Activated CD4-positive, alpha-beta T cell treated with anti-CD3 and anti-CD28 coated beads for 4 hours (primary cell): ENCODE results near the gene ALS2.
"Not testable (repeated sequence)": the region's sequence is repeated elsewhere in the genome, so short reads cannot be mapped to it uniquely, and the experiment has no call there.

ENCODE experiments used
- DNase-seq, 2 donors: peaks; one replicate each; pipeline ENCODE4 v3.0.0-alpha.2; 2020

ALS2 gene

DNA sequence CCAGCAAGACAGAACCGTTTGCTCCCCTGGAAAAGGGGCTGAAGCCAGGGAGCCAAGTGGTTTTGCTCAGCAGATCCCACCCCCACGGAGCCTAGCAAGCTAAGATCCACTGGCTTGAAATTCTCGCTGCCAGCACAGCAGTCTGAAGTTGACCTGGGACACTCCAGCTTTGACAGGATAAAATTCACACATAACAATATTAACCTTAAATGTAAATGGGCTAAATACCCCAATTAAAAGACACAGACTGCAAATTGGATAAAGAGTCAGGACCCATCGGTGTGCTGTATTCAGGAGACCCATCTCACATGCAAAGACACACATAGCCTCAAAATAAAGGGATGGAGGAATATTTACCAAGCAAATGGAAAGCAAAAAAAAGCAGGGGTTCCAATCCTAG, 109.5 kb downstream of the ALS2 start:
- DNase-seq: not testable (repeated sequence)

DNA sequence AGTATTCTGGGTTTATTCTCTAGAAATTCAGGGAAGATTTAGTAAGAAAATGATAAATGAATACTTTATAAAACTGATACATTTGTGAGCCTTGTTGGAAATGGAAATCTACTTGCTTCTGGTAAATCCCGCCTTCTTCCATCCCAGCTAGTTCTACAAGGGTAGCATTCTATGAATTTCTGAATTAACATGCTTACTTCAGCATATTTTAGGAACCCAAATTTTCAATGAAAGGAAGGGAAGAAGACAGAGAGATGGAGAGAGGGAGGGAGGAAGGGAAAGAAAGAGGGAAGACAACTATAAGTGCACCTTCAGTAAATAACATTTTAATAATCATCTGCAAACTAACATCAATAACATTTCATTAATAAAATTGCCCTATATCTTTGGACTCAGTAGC, 110.9 kb downstream of the ALS2 start:
- DNase-seq: no peak

DNA sequence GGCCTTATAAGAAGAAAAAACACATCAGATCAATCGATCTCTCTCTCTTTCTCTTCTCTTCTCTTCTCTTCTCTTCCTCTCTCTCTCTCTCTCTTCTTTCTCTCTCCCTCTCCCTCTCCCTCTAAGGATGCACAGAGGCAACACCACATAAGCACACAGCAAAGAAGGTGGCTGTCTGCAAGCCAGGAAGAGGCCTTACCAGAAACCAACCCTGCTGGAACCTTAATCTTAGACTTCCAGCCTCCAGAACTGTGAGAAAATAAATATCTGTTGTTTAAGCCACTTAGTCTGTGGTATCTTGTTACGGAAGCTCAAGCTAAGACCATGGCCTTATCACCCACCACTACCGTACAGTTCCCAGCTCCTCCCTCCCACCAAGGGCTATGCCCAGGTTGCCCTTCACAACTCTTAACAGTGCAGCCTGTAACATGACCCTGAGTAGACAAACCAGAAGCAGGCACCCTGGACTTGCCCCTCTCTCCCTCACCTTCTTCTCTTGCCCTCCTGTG, 112.3 kb downstream of the ALS2 start:
- DNase-seq: no peak

DNA sequence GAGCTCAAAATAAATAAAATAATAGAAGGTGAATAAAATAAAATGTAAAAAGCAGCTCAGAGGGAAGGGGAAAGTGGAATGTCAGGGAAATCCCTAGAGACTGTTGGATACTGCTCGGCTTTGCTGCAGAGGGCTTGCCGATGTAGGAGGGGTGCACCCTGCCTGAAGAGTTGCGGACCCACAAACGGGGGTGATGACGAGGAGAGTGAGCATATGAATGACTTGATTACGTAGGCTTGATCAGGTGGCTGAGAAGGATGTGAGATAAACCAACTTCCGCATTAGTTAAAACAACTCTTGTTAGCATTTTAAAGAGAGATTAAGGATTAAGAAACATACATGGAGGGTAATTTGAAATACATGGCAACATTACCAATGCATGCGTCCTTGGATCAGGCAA, 116.4 kb downstream of the ALS2 start:
- DNase-seq: no peak

DNA sequence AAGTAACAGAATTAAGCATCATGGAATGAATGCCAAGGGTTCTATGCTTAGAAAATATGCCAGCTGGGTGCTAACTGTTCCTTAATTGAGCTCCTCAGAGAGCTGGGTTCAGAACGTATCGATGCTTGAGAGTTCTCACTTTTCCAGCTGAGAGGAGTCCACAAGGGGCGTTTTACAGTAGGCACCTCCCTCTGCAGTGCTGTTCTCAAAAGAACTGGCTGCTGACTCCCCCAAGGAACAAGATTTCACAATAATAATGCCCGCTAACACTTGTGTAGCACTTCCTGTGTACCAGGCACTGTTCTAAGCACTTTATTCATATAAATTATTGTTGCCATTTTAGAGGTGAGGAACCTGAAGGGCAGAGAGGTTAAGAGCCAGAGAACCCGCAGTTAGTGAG, 119.4 kb downstream of the ALS2 start:
- no peak for DNase-seq

DNA sequence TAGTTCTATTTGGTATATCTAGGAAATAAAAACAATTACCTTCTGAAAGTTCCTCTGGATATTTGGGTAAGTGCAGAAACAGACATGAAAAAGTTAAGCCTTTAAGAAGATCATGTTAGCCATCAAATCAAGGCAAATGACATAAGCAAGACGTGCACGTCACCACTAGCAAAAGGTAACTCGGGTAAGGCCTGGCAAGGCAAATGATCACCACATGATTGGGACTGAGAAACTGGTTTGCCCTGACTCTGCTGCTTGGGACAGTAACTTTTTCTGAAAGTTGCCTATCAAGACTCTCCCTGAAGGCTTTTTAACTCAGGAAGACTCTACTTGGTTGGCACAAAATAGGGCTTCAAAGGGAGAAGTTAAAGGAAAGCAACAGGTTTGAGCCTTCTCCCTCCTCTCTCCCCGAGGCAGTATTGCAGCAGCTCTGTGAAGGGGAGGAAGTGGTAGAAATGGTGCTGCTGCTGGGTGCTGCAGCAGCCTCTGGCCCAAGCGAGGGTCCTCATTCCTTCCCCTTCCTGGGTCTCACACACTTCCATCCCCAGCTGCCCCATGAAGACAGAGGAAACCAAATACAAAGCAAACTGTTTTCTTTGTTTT, 120.3 kb downstream of the ALS2 start:
- no peak for DNase-seq

DNA sequence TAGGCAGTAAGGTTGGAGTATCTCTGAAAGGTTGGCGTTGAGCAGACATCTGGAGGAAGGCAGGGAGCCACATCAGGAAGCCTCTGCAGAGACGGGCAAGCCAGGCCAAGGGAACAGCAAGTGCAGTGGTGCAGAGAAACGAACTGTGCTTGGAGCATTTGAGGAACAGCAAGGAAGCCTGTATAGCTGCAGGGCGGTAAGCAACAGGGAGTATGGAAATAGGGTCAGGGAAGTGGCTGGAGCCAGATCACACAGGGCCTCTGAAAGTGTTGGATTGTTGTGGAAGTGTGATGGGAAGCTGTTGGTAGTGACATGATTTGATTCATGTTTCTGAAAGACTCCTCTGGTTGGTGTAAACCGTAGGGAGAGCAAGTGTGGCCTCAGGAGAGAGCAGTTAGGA, 124.0 kb downstream of the ALS2 start:
- no peak for DNase-seq

DNA sequence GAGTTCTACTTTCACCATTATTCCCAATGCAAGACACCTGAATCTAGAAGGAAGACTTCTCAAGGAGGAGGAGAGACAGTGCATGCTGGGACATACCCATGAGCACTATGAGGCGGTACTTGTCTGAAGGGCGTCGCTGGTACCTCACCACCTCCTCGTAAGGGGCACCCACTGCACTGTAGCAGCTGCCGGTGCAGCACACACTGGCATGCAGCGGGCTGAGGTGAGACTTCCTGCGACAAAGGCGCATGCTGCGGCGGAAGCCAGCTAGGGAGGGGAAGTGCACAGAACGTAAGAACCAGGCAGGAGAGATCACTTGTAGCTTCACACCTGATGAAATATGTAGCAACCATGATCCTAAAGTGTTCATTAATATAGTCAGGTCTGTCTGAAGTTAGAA, 124.6 kb downstream of the ALS2 start:
- no peak for DNase-seq

DNA sequence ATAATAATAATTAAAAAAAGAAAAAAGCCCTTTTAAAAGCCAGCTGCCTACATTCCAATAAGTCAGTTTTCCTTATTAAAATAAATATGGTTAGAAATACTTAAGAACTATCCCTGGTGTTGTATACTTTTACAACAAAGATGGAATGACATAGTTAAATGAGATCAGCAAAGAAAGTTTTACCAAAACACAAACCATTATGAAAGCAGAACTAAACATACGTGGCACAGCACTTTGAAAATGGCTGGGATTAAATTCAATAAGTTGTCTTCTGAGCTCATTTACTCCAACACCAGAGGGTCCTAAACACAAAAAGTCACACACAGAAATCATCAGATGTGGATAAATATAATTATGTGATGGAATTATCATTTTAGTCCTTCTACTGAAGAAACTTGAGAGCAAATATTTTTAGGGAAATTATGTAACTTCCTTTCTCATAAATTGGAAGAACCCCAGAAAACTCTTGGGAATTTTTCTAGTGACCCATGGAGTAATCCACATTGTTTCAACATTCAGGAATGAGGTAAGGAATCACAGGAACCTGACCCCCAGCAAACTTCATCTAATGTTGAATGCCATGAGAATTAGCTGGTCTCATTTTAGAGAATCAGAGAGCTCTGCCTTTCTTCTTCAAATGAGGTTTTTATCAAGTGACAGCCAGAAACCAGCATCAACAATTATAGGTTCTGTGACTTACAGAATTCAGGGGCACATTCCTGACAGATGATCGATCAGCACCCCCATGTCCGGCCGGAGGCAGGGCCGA, 125.9 kb downstream of the ALS2 start:
- no peak for DNase-seq

DNA sequence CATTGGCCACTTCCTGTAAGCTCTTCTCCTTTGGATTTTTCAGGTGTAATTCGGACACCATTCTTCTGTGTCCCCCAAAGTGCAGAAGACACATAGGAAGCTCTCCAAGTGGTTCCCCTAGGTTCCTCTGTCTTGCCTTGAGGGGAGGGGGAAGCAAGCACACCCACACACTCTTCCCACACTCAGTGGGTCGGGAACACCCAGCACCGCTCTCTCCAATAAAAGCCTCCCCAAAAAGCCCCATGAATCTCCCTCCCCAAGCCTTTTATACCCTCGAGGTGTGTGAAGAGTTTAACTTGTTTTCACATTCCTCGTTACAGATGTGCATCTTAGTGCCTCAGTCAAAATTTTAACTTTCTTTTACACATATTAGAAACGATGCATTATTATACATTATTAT, 127.5 kb downstream of the ALS2 start:
- no peak for DNase-seq
